Right atrium auricular region (tissue), 2 donors: ENCODE measurements around the gene RNF121. TPM values are rescaled to one million over a fixed set of nuclear protein-coding genes. Genes with fewer than 3 reads are reported as not detected.

Experiments
- DNase-seq: peaks from one replicate; pipeline ENCODE4 v3.0.0-alpha.2; 2019; ENCODE audit warnings: low spot score
- H3K27ac ChIP-seq, 2 donors: fragments of 200-600 bp; sonication (generic); 1 replicate in 1 of 2; 2 replicates in 1 of 2; pipeline ENCODE4 v1.5.1; 2016 to 2019
- H3K27me3 ChIP-seq, 2 donors: fragments of 200-600 bp; sonication (generic); one replicate each; pipeline versions ENCODE4 v1.5.1 to v1.6.0; 2017 to 2019
- H3K36me3 ChIP-seq: fragments of 200-600 bp; sonication (generic); one replicate; pipeline ENCODE4 v1.5.1; 2016
- H3K4me1 ChIP-seq, 2 donors: fragments of 200-600 bp; sonication (generic); one replicate each; pipeline versions ENCODE4 v1.5.1 to v1.6.0; 2017 to 2019
- H3K4me3 ChIP-seq, 2 donors: fragments of 200-600 bp; sonication (generic); 1 replicate in 1 of 2; 2 replicates in 1 of 2; pipeline ENCODE4 v1.5.1; 2017 to 2019; ENCODE audit warnings: mild to moderate bottlenecking in 1 of 2, moderate library complexity in 1 of 2
- H3K9me3 ChIP-seq, 2 donors: fragments of 200-600 bp; sonication (generic); one replicate each; pipeline ENCODE4 v1.5.1; 2019
- CTCF ChIP-seq, 2 donors: fragments of 200-600 bp; sonication (generic); IDR thresholded peaks; one replicate each; pipeline ENCODE4 v1.5.1; 2019; ENCODE audit warnings: antibody characterized with exemption in 2 of 2
- total RNA-seq, 2 donors: library from RNA; depleted of rRNA; stranded (reverse); fragments of >200 nt; gene quantifications; one replicate each; pipeline ENCODE4 v1.1.0, GENCODE V29; 2016

The RNF121 gene
- total RNA-seq, 2 donors from 2014 or later = 21.6 to 25.8 TPM

GRCh38 chr11:72008728-72009127 lies 79.9 kb downstream of the RNF121 start:
- Histone ChIP-seq H3K4me3 (no peak overlapping the region), H3K36me3 (peaks cover 100% of the 10 kb centered on the region), H3K27me3 (no peaks in the 10 kb centered on the region), H3K4me1 (peaks cover 0 to 35% of the 10 kb centered on the region in 2 donors), H3K27ac (no peak overlapping the region), H3K9me3 (no peaks in the 10 kb centered on the region)
- DNase-seq = no peak
- no peak for TF ChIP-seq CTCF (IDR thresholded peaks at IDR 0.05)

GRCh38 chr11:72009156-72009555 lies 80.3 kb downstream of the RNF121 start:
- TF ChIP-seq CTCF (IDR thresholded peaks at IDR 0.05) = no peak
- peaks cover 0 to 39% of the 10 kb centered on the region in 2 donors for H3K4me1 ChIP-seq
- no peaks in the 10 kb centered on the region for H3K9me3 ChIP-seq
- H3K27ac ChIP-seq = no peak overlapping the region
- DNase-seq = no peak
- no peaks in the 10 kb centered on the region for H3K27me3 ChIP-seq
- peaks cover 100% of the 10 kb centered on the region for H3K36me3 ChIP-seq
- no peak overlapping the region for H3K4me3 ChIP-seq

- TF ChIP-seq CTCF (IDR thresholded peaks at IDR 0.05) = no peak
- H3K36me3 ChIP-seq = peaks cover 100% of the 10 kb centered on the region
- H3K27ac ChIP-seq = no peak overlapping the region
- peaks cover 0 to 53% of the 10 kb centered on the region in 2 donors for H3K4me1 ChIP-seq
- DNase-seq = no peak
- no peaks in the 10 kb centered on the region for H3K9me3 ChIP-seq
- no peaks in the 10 kb centered on the region for H3K27me3 ChIP-seq
- no peak overlapping the region for H3K4me3 ChIP-seq
These were observed 81.8 kb downstream of the RNF121 start for GRCh38 chr11:72010529-72011233.

- Histone ChIP-seq H3K4me1 (peaks cover 0 to 53% of the 10 kb centered on the region in 2 donors), H3K4me3 (no peak overlapping the region), H3K27ac (peak overlapping the region; percentile 11 to 49), H3K9me3 (no peaks in the 10 kb centered on the region), H3K36me3 (peaks cover 100% of the 10 kb centered on the region), H3K27me3 (no peaks in the 10 kb centered on the region)
- DNase-seq = no peak
- TF ChIP-seq CTCF (IDR thresholded peaks at IDR 0.05) = no peak
These were observed 83.3 kb downstream of the RNF121 start for GRCh38 chr11:72012091-72012630.

- Histone ChIP-seq H3K4me1 (peaks cover 0 to 53% of the 10 kb centered on the region in 2 donors), H3K36me3 (peaks cover 100% of the 10 kb centered on the region), H3K27me3 (no peaks in the 10 kb centered on the region), H3K4me3 (no peak overlapping the region), H3K27ac (peak overlapping the region; percentile 11 to 49), H3K9me3 (no peaks in the 10 kb centered on the region)
- DNase-seq = no peak
- TF ChIP-seq CTCF (IDR thresholded peaks at IDR 0.05) = peak in 1 of 2 donors; percentile 37
These were observed 84.3 kb downstream of the RNF121 start for GRCh38 chr11:72012897-72013721.
